C4-2B (cell line): ENCODE results near the gene SH2D1B.

ENCODE experiments used
- H3K27ac ChIP-seq: fragments of 450-650 bp; 2 replicates; pipeline ENCODE4 v1.5.1; 2017
- CTCF ChIP-seq: fragments of 450-650 bp; conservative IDR thresholded peaks from 2 replicates; pipeline ENCODE4 v1.5.1; 2017; ENCODE audit warnings: mild to moderate bottlenecking
- ZFX ChIP-seq: fragments of 450-650 bp; IDR thresholded peaks from 2 replicates; pipeline ENCODE4 v1.6.1; 2017

SH2D1B gene

GRCh38 chr1:162366149-162366548 lies 45.8 kb downstream of the SH2D1B start:
- TF ChIP-seq CTCF: no peak
- TF ChIP-seq ZFX: no peak
- no peak overlapping the region for H3K27ac ChIP-seq

- H3K27ac ChIP-seq: no peak overlapping the region
- no peak for TF ChIP-seq CTCF
- no peak for TF ChIP-seq ZFX
These were observed 46.5 kb downstream of the SH2D1B start for GRCh38 chr1:162365284-162366020.

GRCh38 chr1:162364498-162364897 lies 47.4 kb downstream of the SH2D1B start:
- H3K27ac ChIP-seq: no peak overlapping the region
- no peak for TF ChIP-seq ZFX
- no peak for TF ChIP-seq CTCF

- H3K27ac ChIP-seq: no peak overlapping the region
- TF ChIP-seq ZFX (no peak), CTCF (no peak)
These were observed 48.1 kb downstream of the SH2D1B start for GRCh38 chr1:162363823-162364222.

- H3K27ac ChIP-seq: no peak overlapping the region
- no peak for TF ChIP-seq CTCF
- TF ChIP-seq ZFX: no peak
These were observed 50.6 kb downstream of the SH2D1B start for GRCh38 chr1:162361349-162361748.

- no peak overlapping the region for H3K27ac ChIP-seq
- TF ChIP-seq CTCF (no peak), ZFX (no peak)
These were observed 51.1 kb downstream of the SH2D1B start for GRCh38 chr1:162360874-162361260.

GRCh38 chr1:162360237-162360873 lies 51.6 kb downstream of the SH2D1B start:
- H3K27ac ChIP-seq: no peak overlapping the region
- TF ChIP-seq ZFX: no peak
- no peak for TF ChIP-seq CTCF
